B cell (primary cell): Measurements from ENCODE around the gene TDRD5. TPM values are rescaled to one million over a fixed set of nuclear protein-coding genes. Genes with fewer than 3 reads are reported as not detected.
A peak's percentile ranks its signal among the peaks of the same experiment; 100 is the strongest.

Source experiments
- ATAC-seq: fragments of 200-7000 bp; cut with Tn5 transposase; one replicate; pipeline ENCODE4 v1.10.0; 2021; ENCODE audit warnings: low read depth, mild to moderate bottlenecking, moderate number of reproducible peaks, moderate library complexity
- CTCF ChIA-PET: fragments of 350-600 bp; sonication (Branson Sonifier 250); formaldehyde crosslinking; loops from one replicate; lab custom pipeline; 2021; ENCODE audit warnings: antibody characterized with exemption, inconsistent platforms; lab: Charles Lee
- POLR2A ChIA-PET: fragments of 350-600 bp; sonication (Branson Sonifier 250); formaldehyde crosslinking; loops from one replicate; lab custom pipeline; 2021; ENCODE audit warnings: antibody characterized with exemption; lab: Charles Lee
- DNase-seq: peaks from one replicate; pipeline ENCODE4 v3.0.0; 2013
- H2AFZ ChIP-seq: 2 replicates; pipeline ENCODE4 v1.6.1; 2012; ENCODE audit warnings: mild to moderate bottlenecking, low read depth, low read length; ENCODE audit not compliant: insufficient read depth, poor library complexity, severe bottlenecking
- H3K27ac ChIP-seq, 2 donors: 1 replicate in 1 of 2; 2 replicates in 1 of 2; pipeline ENCODE4 v1.5.1; 2012 to 2013; ENCODE audit warnings: low read length in 2 of 2, mild to moderate bottlenecking in 2 of 2, moderate library complexity in 1 of 2
- H3K27me3 ChIP-seq, 4 experiments: fragments of 200-600 bp in 1 of 4; sonication (generic) in 1 of 4; replicated peaks in 1 of 4; 1 replicate in 2 of 4; 2 replicates in 2 of 4; pipeline versions ENCODE4 v1.6.1 to v1.7.0; 2013 to 2016; ENCODE audit warnings: low read length in 3 of 4, mild to moderate bottlenecking in 2 of 4, mixed read lengths in 1 of 4, moderate library complexity in 1 of 4; ENCODE audit not compliant: insufficient read depth in 4 of 4, control insufficient read depth in 3 of 4; ENCODE audit errors: control extremely low read depth in 1 of 4
- H3K36me3 ChIP-seq, 2 experiments: replicated peaks in 1 of 2; 1 replicate in 1 of 2; 2 replicates in 1 of 2; pipeline versions ENCODE4 v1.6.1 to v1.7.1; 2013; ENCODE audit warnings: low read length in 1 of 2; ENCODE audit not compliant: insufficient read depth in 2 of 2, control insufficient read depth in 1 of 2; ENCODE audit errors: control extremely low read depth in 1 of 2, extremely low read depth in 1 of 2
- H3K4me1 ChIP-seq, 2 donors: fragments of 200-600 bp in 1 of 2; sonication (generic) in 1 of 2; 1 replicate in 1 of 2; 2 replicates in 1 of 2; pipeline versions ENCODE4 v1.5.1 to v1.6.1; 2013 to 2017; ENCODE audit warnings: low read length in 2 of 2; ENCODE audit not compliant: control insufficient read depth in 2 of 2, insufficient read depth in 2 of 2
- H3K4me2 ChIP-seq: replicated peaks from 2 replicates; pipeline ENCODE3; 2012; ENCODE audit warnings: mild to moderate bottlenecking, low read depth, low read length; ENCODE audit not compliant: poor library complexity, severe bottlenecking
- H3K4me3 ChIP-seq, 5 experiments: fragments of 200-600 bp in 1 of 5; sonication (generic) in 1 of 5; 1 replicate in 3 of 5; 2 replicates in 2 of 5; pipeline versions ENCODE4 v1.5.1 to v1.7.0; 2011 to 2016; ENCODE audit warnings: low read length in 4 of 5, mild to moderate bottlenecking in 4 of 5, low read depth in 2 of 5, control low read depth in 1 of 5, moderate library complexity in 1 of 5; ENCODE audit not compliant: insufficient read depth in 1 of 5; ENCODE audit errors: control extremely low read depth in 1 of 5, extremely low read depth in 1 of 5
- H3K79me2 ChIP-seq: fragments of 200-600 bp; sonication (generic); one replicate; pipeline ENCODE4 v1.6.0; 2016; ENCODE audit warnings: low read length; ENCODE audit not compliant: control insufficient read depth, insufficient read depth
- H3K9ac ChIP-seq: fragments of 200-600 bp; sonication (generic); 2 replicates; pipeline ENCODE4 v1.6.1; 2017; ENCODE audit warnings: mild to moderate bottlenecking, low read length, moderate library complexity
- H3K9me3 ChIP-seq, 3 donors: one replicate each; pipeline versions ENCODE4 v1.6.1 to v1.7.1; 2013; ENCODE audit warnings: low read length in 2 of 3; ENCODE audit not compliant: control insufficient read depth in 2 of 3, insufficient read depth in 1 of 3; ENCODE audit errors: control extremely low read depth in 1 of 3
- H4K20me1 ChIP-seq: 2 replicates; pipeline ENCODE4 v1.6.0; 2012; ENCODE audit warnings: mild to moderate bottlenecking, low read length; ENCODE audit not compliant: insufficient read depth, control insufficient read depth, poor library complexity, severe bottlenecking
- H3K27ac Mint-ChIP-seq: one replicate; pipeline ENCODE4 v1.8.0; 2021; ENCODE audit warnings: mixed read lengths
- H3K27me3 Mint-ChIP-seq: one replicate; pipeline ENCODE4 v1.8.0; 2021; ENCODE audit warnings: mixed read lengths
- H3K4me1 Mint-ChIP-seq: one replicate; pipeline ENCODE4 v1.8.0; 2021; ENCODE audit warnings: mixed read lengths
- H3K4me3 Mint-ChIP-seq: one replicate; pipeline ENCODE4 v1.8.0; 2021; ENCODE audit warnings: mixed read lengths
- H3K9me3 Mint-ChIP-seq: one replicate; pipeline ENCODE4 v1.8.0; 2022; ENCODE audit warnings: mixed read lengths; ENCODE audit not compliant: insufficient read depth
- CTCF ChIP-seq: fragments of 200-600 bp; IDR thresholded peaks from one replicate; pipeline ENCODE4 v1.8.0; 2022; ENCODE audit warnings: antibody characterized with exemption, mild to moderate bottlenecking
- EZH2 ChIP-seq: IDR thresholded peaks from 2 replicates; pipeline ENCODE4 v1.6.1; 2012; ENCODE audit warnings: borderline replicate concordance, low read depth, mild to moderate bottlenecking, moderate library complexity, low read length; ENCODE audit not compliant: insufficient read depth, poor library complexity, severe bottlenecking
- WGBS: methylation state at CpG from one replicate; pipeline ENCODE4 v1.1.5; 2013; ENCODE audit warnings: missing lambda C conversion rate; ENCODE audit not compliant: insufficient coverage; 5-methylcytosine and 5-hydroxymethylcytosine counted together
- intact Hi-C: fragments of 100-400 bp; cut with micrococcal nuclease; formaldehyde crosslinking; loops from one replicate; pipeline ENCODE4 v1.10.0; 2022
- polyA plus RNA-seq: library from polyadenylated mRNA; depleted of rRNA; stranded (reverse); fragments of >200 nt; gene quantifications from 2 replicates; pipeline ENCODE4 v1.2.3, GENCODE V29; 2012
- total RNA-seq, 2 donors: library from RNA; stranded (reverse); fragments of 120-200 nt in 1 of 2; gene quantifications; 1 replicate in 1 of 2; 2 replicates in 1 of 2; pipeline versions ENCODE4 v1.2.3 to v1.2.4, GENCODE V29; 2013 to 2022

Gene TDRD5
- total and polyA plus RNA-seq, 2 donors (not counting 1 experiment from before 2014, with no cell fraction given), result not detected

DNA sequence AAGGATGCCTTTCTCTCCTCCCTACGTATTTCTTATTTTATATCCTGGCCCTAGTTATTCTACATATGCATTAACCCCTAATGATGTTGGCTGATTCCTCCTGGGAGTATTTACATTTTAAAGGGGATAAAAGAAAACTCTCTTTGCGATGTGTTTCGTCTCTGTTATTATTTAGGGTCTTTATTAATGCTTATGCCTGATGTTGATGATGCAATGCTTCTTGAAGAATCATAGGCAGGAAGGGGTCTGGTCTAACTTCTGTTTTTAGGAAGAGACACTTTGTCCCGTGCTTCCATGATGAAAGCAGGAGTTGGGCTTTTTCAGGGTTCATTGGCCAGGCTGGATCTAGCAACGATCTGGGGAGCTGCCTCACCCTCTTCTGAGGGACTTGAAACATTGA, 15.1 kb upstream of the TDRD5 start:
- ChIA-PET POLR2A (no interaction called here), CTCF (no interaction called here)
- Mint-ChIP-seq H3K4me3 (peak overlapping the region; percentile 53), H3K27me3 (peaks cover 66% of the 10 kb centered on the region), H3K9me3 (no peaks in the 10 kb centered on the region), H3K27ac (no peak overlapping the region), H3K4me1 (peaks cover 5% of the 10 kb centered on the region)
- 23% methylated on average over 2 of the region's 5 CpGs for WGBS
- Histone ChIP-seq H3K36me3 (no peaks in the 10 kb centered on the region), H3K79me2 (no peaks in the 10 kb centered on the region), H3K9me3 (peaks cover 0 to 5% (median 0%) of the 10 kb centered on the region in 3 donors), H3K27ac (no peak overlapping the region), H3K27me3 (peaks cover 0 to 30% (median 17%) of the 10 kb centered on the region in 4 experiments), H3K4me2 (peak overlapping the region; percentile 23), H4K20me1 (no peaks in the 10 kb centered on the region), H3K4me3 (peak overlapping the region in 1 of 5 experiments; percentile 5), H3K4me1 (peaks cover 0 to 4% of the 10 kb centered on the region in 2 donors), H2AFZ (no peak overlapping the region), H3K9ac (no peak overlapping the region)
- DNase-seq, result no peak
- intact Hi-C loops, result no loop called here
- TF ChIP-seq CTCF (no peak), EZH2 (no peak)
- ATAC-seq, result no peak

DNA sequence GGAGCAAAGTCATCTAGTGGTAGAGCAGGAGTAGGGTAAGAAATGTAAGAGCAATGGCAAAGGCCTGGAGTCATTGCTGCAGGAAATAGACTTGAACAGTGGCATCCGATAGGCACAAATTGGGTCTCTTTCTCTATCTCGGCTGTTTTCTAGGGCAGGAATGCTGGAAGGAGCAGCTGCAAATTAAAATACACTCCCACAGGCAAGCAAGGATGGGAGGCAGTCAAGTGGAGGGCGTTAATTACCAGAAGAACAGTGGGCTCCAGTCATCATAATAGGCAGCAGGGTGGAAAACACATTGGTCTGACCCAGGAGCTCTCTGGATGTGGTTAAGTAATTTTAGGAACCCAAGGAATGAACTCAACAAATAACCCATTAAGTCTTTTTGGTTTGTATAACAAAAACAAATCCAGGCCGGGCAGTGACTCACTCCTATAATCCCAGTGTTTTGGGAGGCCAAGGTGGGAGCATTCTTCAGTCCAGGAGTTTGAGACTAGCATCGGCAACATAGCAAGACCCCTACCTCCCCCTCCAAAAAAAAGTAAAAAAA, 7.8 kb upstream of the TDRD5 start:
- peaks cover 57% of the 10 kb centered on the region for H3K27me3 Mint-ChIP-seq
- Histone ChIP-seq H3K4me2 (no peak overlapping the region), H3K27ac (no peak overlapping the region), H3K79me2 (no peaks in the 10 kb centered on the region), H3K9me3 (peaks cover 0 to 15% (median 0%) of the 10 kb centered on the region in 3 donors), H2AFZ (no peak overlapping the region), H4K20me1 (no peaks in the 10 kb centered on the region), H3K4me1 (no peaks in the 10 kb centered on the region), H3K27me3 (peaks cover 0 to 17% (median 6%) of the 10 kb centered on the region in 4 experiments), H3K4me3 (no peak overlapping the region), H3K9ac (no peak overlapping the region), H3K36me3 (no peaks in the 10 kb centered on the region)
- DNase-seq (no peak), ATAC-seq (no peak)
- 100% methylated on average over 1 of the region's 5 CpGs for WGBS
- CTCF ChIA-PET, result interaction anchor here (1.4 kb wide), 1 partner anchor 15 kb away, joined by 4 read pairs; no protein-coding TSS in a partner anchor
- POLR2A ChIA-PET, result no interaction called here
- no peaks in the 10 kb centered on the region for H3K4me1 Mint-ChIP-seq
- no peaks in the 10 kb centered on the region for H3K9me3 Mint-ChIP-seq
- TF ChIP-seq EZH2 (no peak), CTCF (no peak)
- no peak overlapping the region for H3K4me3 Mint-ChIP-seq
- intact Hi-C loops, result no loop called here
- H3K27ac Mint-ChIP-seq, result no peak overlapping the region
